Mammary epithelial cell (primary cell): ENCODE results near the gene CLMP.

Experiments used
- CTCF ChIP-seq, 2 donors: IDR thresholded peaks in 1 of 2; conservative IDR thresholded peaks in 1 of 2; 2 replicates each; pipeline ENCODE4 v1.5.1; 2011 to 2012; ENCODE audit warnings: inconsistent platforms in 2 of 2, low read length in 2 of 2, mild to moderate bottlenecking in 2 of 2, control low read depth in 1 of 2, low read depth in 1 of 2; ENCODE audit not compliant: insufficient read depth in 1 of 2; ENCODE audit errors: extremely low read depth in 1 of 2
- EZH2 ChIP-seq: IDR thresholded peaks from 2 replicates; pipeline ENCODE4 v1.6.1; 2012; ENCODE audit warnings: low read length, inconsistent platforms, borderline replicate concordance

- TF ChIP-seq CTCF (conservative IDR thresholded peaks at IDR 0.05 in 1 of 2, IDR thresholded peaks at IDR 0.05 in 1 of 2; ENCODE audit: extremely low read depth in 1 of 2, insufficient read depth in 1 of 2, low read depth in 1 of 2, low read length in 2 of 2) (no peak), EZH2 (no peak)
Measured at GRCh38 chr11:123203471-123203870, 8.4 kb upstream of the CLMP start.
